Neural cell (in vitro differentiated cells): Measurements from ENCODE around the gene DNMBP.

Experiments used
- EP300 ChIP-seq: fragments of 450-650 bp; conservative IDR thresholded peaks from 2 replicates; pipeline ENCODE4 v1.6.1; 2014; ENCODE audit warnings: antibody characterized with exemption, mild to moderate bottlenecking, moderate library complexity; ENCODE audit not compliant: poor library complexity, severe bottlenecking
- MXI1 ChIP-seq: fragments of 450-650 bp; conservative IDR thresholded peaks from 2 replicates; pipeline ENCODE4 v1.6.1; 2014; ENCODE audit warnings: antibody characterized with exemption, mild to moderate bottlenecking; ENCODE audit not compliant: poor library complexity, severe bottlenecking
- POLR2AphosphoS5 ChIP-seq: IDR thresholded peaks from 2 replicates; pipeline ENCODE4 v1.6.1; 2012
- TAF1 ChIP-seq: IDR thresholded peaks from 2 replicates; pipeline ENCODE4 v1.6.1; 2012; ENCODE audit warnings: low read depth
- TF ChIP-seq, protein P1 (sequence below): fragments of 450-650 bp; IDR thresholded peaks from 2 replicates; pipeline ENCODE4 v1.5.1; 2014; ENCODE audit warnings: antibody characterized with exemption, mild to moderate bottlenecking, moderate library complexity; ENCODE audit not compliant: poor library complexity, severe bottlenecking
- TF ChIP-seq, protein P2 (sequence below): IDR thresholded peaks from 2 replicates; pipeline ENCODE4 v1.6.1; 2012; ENCODE audit warnings: borderline replicate concordance

DNA sequence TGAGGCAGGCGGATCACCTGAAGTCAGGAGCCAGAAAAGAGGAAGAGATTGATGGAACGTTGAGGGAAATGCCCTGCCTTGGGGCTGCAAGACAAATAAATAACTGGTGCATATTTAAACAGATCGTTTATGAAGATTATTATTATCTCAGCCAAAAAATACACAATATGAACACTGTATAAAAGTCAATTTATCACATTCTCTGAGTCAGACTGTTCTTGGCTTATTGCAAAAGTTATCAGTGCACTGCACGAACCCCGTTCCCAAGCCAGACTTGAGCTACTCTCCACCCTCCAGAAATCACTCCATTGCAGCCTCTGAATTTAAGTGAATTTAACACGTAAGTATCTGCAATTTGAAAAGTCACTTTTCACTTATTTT is 1.6 kb downstream of the DNMBP start:
- TF ChIP-seq, protein P1, sequence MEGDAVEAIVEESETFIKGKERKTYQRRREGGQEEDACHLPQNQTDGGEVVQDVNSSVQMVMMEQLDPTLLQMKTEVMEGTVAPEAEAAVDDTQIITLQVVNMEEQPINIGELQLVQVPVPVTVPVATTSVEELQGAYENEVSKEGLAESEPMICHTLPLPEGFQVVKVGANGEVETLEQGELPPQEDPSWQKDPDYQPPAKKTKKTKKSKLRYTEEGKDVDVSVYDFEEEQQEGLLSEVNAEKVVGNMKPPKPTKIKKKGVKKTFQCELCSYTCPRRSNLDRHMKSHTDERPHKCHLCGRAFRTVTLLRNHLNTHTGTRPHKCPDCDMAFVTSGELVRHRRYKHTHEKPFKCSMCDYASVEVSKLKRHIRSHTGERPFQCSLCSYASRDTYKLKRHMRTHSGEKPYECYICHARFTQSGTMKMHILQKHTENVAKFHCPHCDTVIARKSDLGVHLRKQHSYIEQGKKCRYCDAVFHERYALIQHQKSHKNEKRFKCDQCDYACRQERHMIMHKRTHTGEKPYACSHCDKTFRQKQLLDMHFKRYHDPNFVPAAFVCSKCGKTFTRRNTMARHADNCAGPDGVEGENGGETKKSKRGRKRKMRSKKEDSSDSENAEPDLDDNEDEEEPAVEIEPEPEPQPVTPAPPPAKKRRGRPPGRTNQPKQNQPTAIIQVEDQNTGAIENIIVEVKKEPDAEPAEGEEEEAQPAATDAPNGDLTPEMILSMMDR, result no peak
- TF ChIP-seq TAF1, result no peak
- no peak for TF ChIP-seq POLR2AphosphoS5
- no peak for TF ChIP-seq EP300
- TF ChIP-seq, protein P2, sequence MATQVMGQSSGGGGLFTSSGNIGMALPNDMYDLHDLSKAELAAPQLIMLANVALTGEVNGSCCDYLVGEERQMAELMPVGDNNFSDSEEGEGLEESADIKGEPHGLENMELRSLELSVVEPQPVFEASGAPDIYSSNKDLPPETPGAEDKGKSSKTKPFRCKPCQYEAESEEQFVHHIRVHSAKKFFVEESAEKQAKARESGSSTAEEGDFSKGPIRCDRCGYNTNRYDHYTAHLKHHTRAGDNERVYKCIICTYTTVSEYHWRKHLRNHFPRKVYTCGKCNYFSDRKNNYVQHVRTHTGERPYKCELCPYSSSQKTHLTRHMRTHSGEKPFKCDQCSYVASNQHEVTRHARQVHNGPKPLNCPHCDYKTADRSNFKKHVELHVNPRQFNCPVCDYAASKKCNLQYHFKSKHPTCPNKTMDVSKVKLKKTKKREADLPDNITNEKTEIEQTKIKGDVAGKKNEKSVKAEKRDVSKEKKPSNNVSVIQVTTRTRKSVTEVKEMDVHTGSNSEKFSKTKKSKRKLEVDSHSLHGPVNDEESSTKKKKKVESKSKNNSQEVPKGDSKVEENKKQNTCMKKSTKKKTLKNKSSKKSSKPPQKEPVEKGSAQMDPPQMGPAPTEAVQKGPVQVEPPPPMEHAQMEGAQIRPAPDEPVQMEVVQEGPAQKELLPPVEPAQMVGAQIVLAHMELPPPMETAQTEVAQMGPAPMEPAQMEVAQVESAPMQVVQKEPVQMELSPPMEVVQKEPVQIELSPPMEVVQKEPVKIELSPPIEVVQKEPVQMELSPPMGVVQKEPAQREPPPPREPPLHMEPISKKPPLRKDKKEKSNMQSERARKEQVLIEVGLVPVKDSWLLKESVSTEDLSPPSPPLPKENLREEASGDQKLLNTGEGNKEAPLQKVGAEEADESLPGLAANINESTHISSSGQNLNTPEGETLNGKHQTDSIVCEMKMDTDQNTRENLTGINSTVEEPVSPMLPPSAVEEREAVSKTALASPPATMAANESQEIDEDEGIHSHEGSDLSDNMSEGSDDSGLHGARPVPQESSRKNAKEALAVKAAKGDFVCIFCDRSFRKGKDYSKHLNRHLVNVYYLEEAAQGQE, result no peak
- no peak for TF ChIP-seq MXI1
